Measurements from ENCODE around the gene GRIA1. TPM values are rescaled to one million over a fixed set of nuclear protein-coding genes. Genes with fewer than 3 reads are reported as not detected.
"Not testable (repeated sequence)": the region's sequence is repeated elsewhere in the genome, so short reads cannot be mapped to it uniquely, and the experiment has no call there.

The GRIA1 gene
- total RNA-seq, 3 donors from 2014 or later (not counting 1 experiment from before 2014, with no cell fraction given), result not detected

DNA sequence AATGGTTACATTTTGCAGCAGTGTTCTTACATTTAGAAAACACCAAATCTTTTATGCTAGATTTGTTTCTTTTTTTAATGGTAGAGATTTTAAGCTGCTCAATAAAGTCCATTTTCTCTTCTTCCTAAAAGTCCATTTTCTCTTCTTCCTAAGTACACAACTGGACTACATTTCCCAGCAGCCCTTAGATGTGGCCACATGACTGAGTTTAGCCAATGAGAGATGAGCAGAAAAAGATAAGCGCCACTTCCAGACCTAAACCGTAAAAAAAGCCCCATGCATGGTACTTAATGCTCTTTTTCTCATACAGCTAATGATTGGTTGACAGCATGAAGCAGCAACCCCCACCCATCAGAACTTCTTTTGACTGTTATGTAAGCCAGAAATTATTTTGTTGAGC is 341.5 kb downstream of the GRIA1 start:
- no peaks in the 10 kb centered on the region for H3K36me3 Mint-ChIP-seq
- H3K4me3 Mint-ChIP-seq, result no peak overlapping the region
- H3K4me1 Mint-ChIP-seq, result no peaks in the 10 kb centered on the region
- Histone ChIP-seq H3K27me3 (ENCODE audit: control insufficient read depth, insufficient read depth, low read length) (no peaks in the 10 kb centered on the region), H3K9me3 (ENCODE audit: control insufficient read depth, insufficient read depth, low read length) (no peaks in the 10 kb centered on the region), H3K4me1 (ENCODE audit: control insufficient read depth, insufficient read depth, low read length) (no peaks in the 10 kb centered on the region), H3K27ac (ENCODE audit: low read length) (no peak overlapping the region), H3K36me3 (ENCODE audit: control insufficient read depth, insufficient read depth, low read length) (no peaks in the 10 kb centered on the region), H3K4me3 (ENCODE audit: low read length) (no peak overlapping the region)
- ATAC-seq, result no peak
- H3K9me3 Mint-ChIP-seq, result peaks cover 0 to 3% of the 10 kb centered on the region in 2 donors
- no peak overlapping the region for H3K27ac Mint-ChIP-seq
- peaks cover 0 to 14% of the 10 kb centered on the region in 2 donors for H3K27me3 Mint-ChIP-seq (ENCODE audit: low read depth in 2 of 2)
- intact Hi-C loops (cut with micrococcal nuclease), result no loop called here
- 70% methylated on average over 2 of the region's 2 CpGs for WGBS (ENCODE audit: insufficient coverage)
- DNase-seq, result no peak
- TF ChIP-seq, protein P1, sequence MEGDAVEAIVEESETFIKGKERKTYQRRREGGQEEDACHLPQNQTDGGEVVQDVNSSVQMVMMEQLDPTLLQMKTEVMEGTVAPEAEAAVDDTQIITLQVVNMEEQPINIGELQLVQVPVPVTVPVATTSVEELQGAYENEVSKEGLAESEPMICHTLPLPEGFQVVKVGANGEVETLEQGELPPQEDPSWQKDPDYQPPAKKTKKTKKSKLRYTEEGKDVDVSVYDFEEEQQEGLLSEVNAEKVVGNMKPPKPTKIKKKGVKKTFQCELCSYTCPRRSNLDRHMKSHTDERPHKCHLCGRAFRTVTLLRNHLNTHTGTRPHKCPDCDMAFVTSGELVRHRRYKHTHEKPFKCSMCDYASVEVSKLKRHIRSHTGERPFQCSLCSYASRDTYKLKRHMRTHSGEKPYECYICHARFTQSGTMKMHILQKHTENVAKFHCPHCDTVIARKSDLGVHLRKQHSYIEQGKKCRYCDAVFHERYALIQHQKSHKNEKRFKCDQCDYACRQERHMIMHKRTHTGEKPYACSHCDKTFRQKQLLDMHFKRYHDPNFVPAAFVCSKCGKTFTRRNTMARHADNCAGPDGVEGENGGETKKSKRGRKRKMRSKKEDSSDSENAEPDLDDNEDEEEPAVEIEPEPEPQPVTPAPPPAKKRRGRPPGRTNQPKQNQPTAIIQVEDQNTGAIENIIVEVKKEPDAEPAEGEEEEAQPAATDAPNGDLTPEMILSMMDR (IDR thresholded peaks at IDR 0.05), result no peak

DNA sequence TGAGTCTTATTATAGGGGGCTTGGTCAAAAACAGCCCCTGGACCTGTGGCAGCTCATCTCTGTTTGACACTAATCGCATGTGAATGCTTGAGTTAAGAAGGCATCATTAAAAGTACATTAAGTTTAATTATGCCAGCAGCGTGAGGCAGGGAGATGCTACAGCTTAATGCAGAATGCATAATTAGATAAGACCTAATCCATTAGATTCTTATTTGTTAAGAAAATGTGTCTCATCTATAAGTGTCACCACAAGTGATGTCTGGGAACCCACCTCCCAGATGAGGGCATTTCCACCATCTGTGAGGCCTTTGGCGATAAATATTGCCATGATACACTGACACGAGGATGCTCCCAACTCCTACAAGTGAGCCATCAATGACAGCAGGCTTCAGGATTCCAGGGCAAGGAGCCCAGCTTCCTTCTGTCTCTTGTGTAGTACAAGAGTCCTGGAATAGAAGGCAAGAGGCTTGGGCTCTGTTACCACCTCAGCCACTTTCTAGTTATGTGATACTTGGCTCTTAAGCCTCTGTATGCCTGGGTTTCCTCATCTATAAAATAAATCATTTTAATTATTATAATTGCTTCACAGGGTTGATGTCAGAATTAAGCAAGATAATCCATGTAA is 345.5 kb downstream of the GRIA1 start:
- no peaks in the 10 kb centered on the region for H3K9me3 ChIP-seq (ENCODE audit: control insufficient read depth, insufficient read depth, low read length)
- H3K4me3 Mint-ChIP-seq, result no peak overlapping the region
- no peak for DNase-seq
- H3K27me3 Mint-ChIP-seq (ENCODE audit: low read depth in 2 of 2), result peaks cover 0 to 7% of the 10 kb centered on the region in 2 donors
- 92% methylated on average over 3 of the region's 4 CpGs for WGBS (ENCODE audit: insufficient coverage)
- H3K27ac Mint-ChIP-seq, result no peak overlapping the region
- H3K4me1 ChIP-seq (ENCODE audit: control insufficient read depth, insufficient read depth, low read length), result no peaks in the 10 kb centered on the region
- intact Hi-C loops (cut with micrococcal nuclease), result no loop called here
- TF ChIP-seq, protein P1 (IDR thresholded peaks at IDR 0.05), result no peak
- H3K27ac ChIP-seq (ENCODE audit: low read length), result no peak overlapping the region
- H3K36me3 Mint-ChIP-seq, result no peaks in the 10 kb centered on the region
- no peaks in the 10 kb centered on the region for H3K36me3 ChIP-seq (ENCODE audit: control insufficient read depth, insufficient read depth, low read length)
- H3K9me3 Mint-ChIP-seq, result no peaks in the 10 kb centered on the region
- H3K27me3 ChIP-seq (ENCODE audit: control insufficient read depth, insufficient read depth, low read length), result no peaks in the 10 kb centered on the region
- no peak overlapping the region for H3K4me3 ChIP-seq (ENCODE audit: low read length)
- ATAC-seq, result no peak
- H3K4me1 Mint-ChIP-seq, result no peaks in the 10 kb centered on the region

DNA sequence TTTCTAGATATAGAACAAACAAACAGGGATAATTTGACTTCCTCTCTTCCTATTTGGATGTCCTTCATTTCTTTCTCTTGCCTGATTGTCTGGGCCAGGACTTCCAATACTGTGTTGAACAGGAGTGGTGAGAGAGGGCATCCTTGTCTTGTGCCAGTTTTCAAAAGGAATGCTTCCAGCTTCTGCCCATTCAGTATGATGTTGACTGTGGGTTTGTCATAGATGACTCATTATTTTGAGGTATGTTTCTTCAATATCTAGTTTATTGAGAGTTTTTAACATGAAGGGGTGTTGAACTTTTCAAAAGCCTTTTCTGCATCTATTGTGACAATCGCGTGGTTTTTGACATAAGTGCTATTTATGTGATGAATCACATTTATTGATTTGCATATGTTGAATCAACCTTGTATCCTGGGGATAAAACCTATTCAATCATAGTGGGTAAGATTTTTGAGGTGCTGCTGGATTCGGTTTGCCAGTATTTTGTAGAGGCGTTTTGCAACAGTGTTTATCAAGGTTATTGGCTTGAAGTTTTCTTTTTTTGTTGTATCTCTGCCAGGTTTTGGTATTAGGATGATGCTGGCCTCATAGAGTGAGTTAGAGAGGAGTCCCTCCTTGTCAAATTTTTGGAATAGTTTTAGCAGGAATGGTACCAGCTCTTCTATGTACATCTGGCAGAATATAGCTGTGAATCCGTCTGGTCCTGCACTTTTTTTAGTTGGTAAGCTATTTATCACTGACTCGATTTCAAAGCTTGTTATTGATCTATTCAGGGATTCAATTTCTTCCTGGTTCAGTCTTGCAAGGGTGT is 359.0 kb downstream of the GRIA1 start:
- H3K4me3 Mint-ChIP-seq; H3K4me3 ChIP-seq (ENCODE audit: low read length); ATAC-seq; H3K4me1 ChIP-seq (ENCODE audit: control insufficient read depth, insufficient read depth, low read length); H3K4me1 Mint-ChIP-seq; H3K9me3 ChIP-seq (ENCODE audit: control insufficient read depth, insufficient read depth, low read length); H3K9me3 Mint-ChIP-seq; H3K27me3 ChIP-seq (ENCODE audit: control insufficient read depth, insufficient read depth, low read length); H3K27ac Mint-ChIP-seq; intact Hi-C loops (cut with micrococcal nuclease); H3K36me3 Mint-ChIP-seq; H3K36me3 ChIP-seq (ENCODE audit: control insufficient read depth, insufficient read depth, low read length); DNase-seq; H3K27ac ChIP-seq (ENCODE audit: low read length): not testable (repeated sequence)
- peaks cover 9 to 14% of the 10 kb centered on the region in 2 donors for H3K27me3 Mint-ChIP-seq (ENCODE audit: low read depth in 2 of 2)
- 87% methylated on average over 6 of the region's 6 CpGs for WGBS (ENCODE audit: insufficient coverage)

DNA sequence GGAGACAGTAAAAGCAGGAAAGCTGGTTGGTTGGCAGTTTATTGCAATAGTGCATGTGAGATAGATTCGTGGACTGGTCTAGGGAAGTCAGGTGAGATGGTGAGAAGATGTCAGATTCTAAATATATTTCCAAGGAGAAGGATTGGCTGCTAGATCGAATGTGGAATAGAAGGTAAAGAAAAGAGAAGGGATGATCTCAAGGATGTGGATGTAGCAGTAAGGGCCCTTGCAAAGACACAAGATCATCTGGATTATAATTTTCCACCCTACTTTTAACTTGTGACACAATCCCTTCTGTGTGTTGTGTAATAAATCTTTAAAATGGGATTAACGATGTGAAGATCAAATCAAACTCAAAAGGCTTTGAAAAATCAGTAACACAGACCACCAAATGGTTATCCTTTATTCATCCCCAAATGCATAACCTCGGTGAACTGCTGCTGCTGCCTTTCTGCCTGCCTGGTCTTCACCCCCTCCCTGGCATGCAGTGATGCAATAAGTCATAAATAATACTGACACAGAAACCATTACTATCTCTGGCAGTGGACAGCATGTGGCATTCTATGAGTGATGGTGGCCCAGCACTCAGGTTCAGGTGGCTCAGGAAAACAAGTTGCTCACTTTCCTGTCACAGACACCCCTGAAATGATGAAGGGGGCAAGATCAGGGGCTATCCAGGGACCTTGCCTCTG is 369.9 kb downstream of the GRIA1 start:
- intact Hi-C loops (cut with micrococcal nuclease), result no loop called here

DNA sequence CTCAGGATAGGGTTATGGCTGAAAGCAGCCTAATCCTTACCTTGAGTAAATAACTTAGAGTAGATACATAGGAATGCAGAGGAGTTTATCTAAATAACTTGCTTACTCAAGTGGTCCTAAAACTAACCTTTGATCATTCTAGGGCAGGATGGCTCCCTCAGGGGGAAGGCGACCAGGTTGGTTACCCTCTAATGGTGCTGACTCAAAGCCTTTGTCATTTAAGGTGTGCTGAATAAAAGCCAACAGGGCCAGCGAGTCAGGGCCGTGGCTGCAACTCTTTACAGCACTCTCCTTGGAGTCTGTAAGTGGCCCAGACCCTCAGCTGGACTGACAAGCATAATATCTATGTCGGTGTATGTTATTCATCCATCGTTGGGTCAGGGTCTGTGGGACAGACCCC is 372.4 kb downstream of the GRIA1 start:
- H3K4me1 ChIP-seq (ENCODE audit: control insufficient read depth, insufficient read depth, low read length); DNase-seq; intact Hi-C loops (cut with micrococcal nuclease); H3K27me3 ChIP-seq (ENCODE audit: control insufficient read depth, insufficient read depth, low read length); ATAC-seq; H3K36me3 Mint-ChIP-seq; H3K27ac Mint-ChIP-seq; H3K9me3 Mint-ChIP-seq; H3K27ac ChIP-seq (ENCODE audit: low read length); H3K9me3 ChIP-seq (ENCODE audit: control insufficient read depth, insufficient read depth, low read length); H3K4me3 Mint-ChIP-seq; H3K36me3 ChIP-seq (ENCODE audit: control insufficient read depth, insufficient read depth, low read length); H3K4me1 Mint-ChIP-seq; H3K4me3 ChIP-seq (ENCODE audit: low read length): not testable (repeated sequence)
- WGBS (ENCODE audit: insufficient coverage), result 80% methylated on average over 5 of the region's 5 CpGs
- H3K27me3 Mint-ChIP-seq (ENCODE audit: low read depth in 2 of 2), result peaks cover 16 to 18% of the 10 kb centered on the region in 2 donors

More for the DNA sequence above, 369.9 kb downstream of the GRIA1 start:
- peaks cover 12 to 18% of the 10 kb centered on the region in 2 donors for H3K27me3 Mint-ChIP-seq (ENCODE audit: low read depth in 2 of 2)
- Histone ChIP-seq H3K36me3 (ENCODE audit: control insufficient read depth, insufficient read depth, low read length) (no peaks in the 10 kb centered on the region), H3K27ac (ENCODE audit: low read length) (no peak overlapping the region), H3K4me1 (ENCODE audit: control insufficient read depth, insufficient read depth, low read length) (no peaks in the 10 kb centered on the region), H3K4me3 (ENCODE audit: low read length) (no peak overlapping the region), H3K27me3 (ENCODE audit: control insufficient read depth, insufficient read depth, low read length) (no peaks in the 10 kb centered on the region), H3K9me3 (ENCODE audit: control insufficient read depth, insufficient read depth, low read length) (no peaks in the 10 kb centered on the region)
- 75% methylated on average over 4 of the region's 4 CpGs for WGBS (ENCODE audit: insufficient coverage)
- DNase-seq, result no peak
- H3K36me3 Mint-ChIP-seq, result no peaks in the 10 kb centered on the region
- no peak overlapping the region for H3K27ac Mint-ChIP-seq
- no peaks in the 10 kb centered on the region for H3K4me1 Mint-ChIP-seq
- ATAC-seq, result no peak
- no peak overlapping the region for H3K4me3 Mint-ChIP-seq
- TF ChIP-seq, protein P1 (IDR thresholded peaks at IDR 0.05), result no peak
- H3K9me3 Mint-ChIP-seq, result peaks cover 0 to 2% of the 10 kb centered on the region in 2 donors
